OCI-LY3 (cell line): ENCODE data around the gene CSPG4.
"Not testable (repeated sequence)": the region's sequence is repeated elsewhere in the genome, so short reads cannot be mapped to it uniquely, and the experiment has no call there.

ENCODE experiments used
- H2AFZ ChIP-seq: fragments of 200-600, 300-600 bp; shearing (Covaris generic); 2 replicates; pipeline ENCODE4 v1.6.0; 2014; ENCODE audit warnings: antibody characterized with exemption, low read depth, low read length
- H3K27ac ChIP-seq: fragments of 200-600, 300-600 bp; sonication (generic); 2 replicates; pipeline ENCODE4 v1.5.1; 2014; ENCODE audit warnings: mild to moderate bottlenecking, low read length, moderate library complexity, mixed read lengths
- H3K27me3 ChIP-seq: fragments of 200-600, 300-600 bp; sonication (generic); 2 replicates; pipeline ENCODE4 v1.6.1; 2014; ENCODE audit warnings: low read depth, low read length, mixed read lengths
- H3K36me3 ChIP-seq: fragments of 200-600, 300-600 bp; sonication (generic); replicated peaks from 2 replicates; pipeline ENCODE3; 2014; ENCODE audit warnings: low read depth, low read length, mixed read lengths
- H3K4me1 ChIP-seq: fragments of 300-600, 200-600 bp; sonication (generic); 2 replicates; pipeline ENCODE4 v1.6.1; 2014; ENCODE audit warnings: low read length, mixed read lengths
- H3K4me2 ChIP-seq: fragments of 200-600, 300-600 bp; sonication (generic); 2 replicates; pipeline ENCODE4 v1.6.1; 2014; ENCODE audit warnings: low read length, mixed read lengths
- H3K4me3 ChIP-seq: fragments of 300-600, 200-600 bp; sonication (generic); 2 replicates; pipeline ENCODE4 v1.5.1; 2014; ENCODE audit warnings: antibody characterized with exemption, mild to moderate bottlenecking, low read length, moderate library complexity
- H3K79me2 ChIP-seq: fragments of 300-600, 200-600 bp; shearing (Covaris generic); 2 replicates; pipeline ENCODE4 v1.6.1; 2014; ENCODE audit warnings: mild to moderate bottlenecking, low read length, mixed read lengths
- H3K9ac ChIP-seq: fragments of 300-600, 200-600 bp; shearing (Covaris generic); 2 replicates; pipeline ENCODE4 v1.6.0; 2014; ENCODE audit warnings: mild to moderate bottlenecking, low read length, moderate library complexity
- H3K9me3 ChIP-seq: fragments of 200-600, 300-600 bp; shearing (Covaris generic); 2 replicates; pipeline ENCODE4 v1.6.1; 2014; ENCODE audit warnings: low read length, mixed read lengths; ENCODE audit not compliant: insufficient read depth
- H4K20me1 ChIP-seq: fragments of 200-600, 300-600 bp; sonication (generic); 2 replicates; pipeline ENCODE4 v1.6.1; 2016; ENCODE audit warnings: low read length, mixed read lengths; ENCODE audit not compliant: insufficient read depth
- CTCF ChIP-seq: fragments of 200-600, 300-600 bp; sonication (generic); IDR thresholded peaks from 2 replicates; pipeline ENCODE4 v1.5.1; 2014; ENCODE audit warnings: antibody characterized with exemption, low read length, low read depth
- EZH2phosphoT487 ChIP-seq: fragments of 200-600 bp; shearing (Covaris generic); IDR thresholded peaks from 2 replicates; pipeline ENCODE4 v1.6.1; 2018; ENCODE audit warnings: antibody characterized with exemption, mixed run types, low read depth

CSPG4 gene

GRCh38 chr15:75738014-75738646 lies 25.5 kb upstream of the CSPG4 start:
- H3K79me2 ChIP-seq, result no peaks in the 10 kb centered on the region
- H3K27me3 ChIP-seq, result no peaks in the 10 kb centered on the region
- no peaks in the 10 kb centered on the region for H3K36me3 ChIP-seq
- peaks cover 7% of the 10 kb centered on the region for H3K4me1 ChIP-seq
- H3K27ac ChIP-seq, result no peak overlapping the region
- H3K4me2 ChIP-seq, result peak overlapping the region; percentile 80
- H3K4me3 ChIP-seq, result peak overlapping the region; percentile 84
- peak overlapping the region; percentile 65 for H3K9ac ChIP-seq
- no peak for TF ChIP-seq EZH2phosphoT487
- peak overlapping the region; percentile 81; the same call in 1 of the 2 replicates for H2AFZ ChIP-seq
- H4K20me1 ChIP-seq, result no peaks in the 10 kb centered on the region
- no peaks in the 10 kb centered on the region for H3K9me3 ChIP-seq

- not testable (repeated sequence) for H3K9ac ChIP-seq, H2AFZ ChIP-seq, H3K9me3 ChIP-seq, H4K20me1 ChIP-seq, H3K36me3 ChIP-seq, H3K79me2 ChIP-seq, H3K27ac ChIP-seq, H3K27me3 ChIP-seq
- Histone ChIP-seq H3K4me1 (peaks cover 13% of the 10 kb centered on the region), H3K4me2 (peak overlapping the region; percentile 80), H3K4me3 (peak overlapping the region; percentile 84)
Observed at GRCh38 chr15:75737116-75738013, 24.7 kb upstream of the CSPG4 start.

- Histone ChIP-seq H3K9me3 (no peaks in the 10 kb centered on the region), H3K36me3 (no peaks in the 10 kb centered on the region), H3K27ac (no peak overlapping the region), H3K79me2 (no peaks in the 10 kb centered on the region), H3K9ac (no peak overlapping the region), H4K20me1 (no peaks in the 10 kb centered on the region), H3K4me3 (no peak overlapping the region), H2AFZ (no peak overlapping the region), H3K4me1 (peaks cover 16% of the 10 kb centered on the region), H3K27me3 (no peaks in the 10 kb centered on the region; the same call in 1 of the 2 replicates), H3K4me2 (no peak overlapping the region)
- TF ChIP-seq EZH2phosphoT487 (no peak), CTCF (no peak)
Observed at GRCh38 chr15:75736256-75736655, 23.6 kb upstream of the CSPG4 start.

- not testable (repeated sequence) for H3K4me3 ChIP-seq, H3K27ac ChIP-seq
- peaks cover 16% of the 10 kb centered on the region for H3K4me1 ChIP-seq
Observed at GRCh38 chr15:75734861-75735760, 22.5 kb upstream of the CSPG4 start.

GRCh38 chr15:75733761-75734651 lies 21.4 kb upstream of the CSPG4 start:
- Histone ChIP-seq H2AFZ (no peak overlapping the region), H4K20me1 (no peaks in the 10 kb centered on the region), H3K9ac (no peak overlapping the region), H3K4me1 (peaks cover 16% of the 10 kb centered on the region), H3K4me3 (no peak overlapping the region), H3K79me2 (no peaks in the 10 kb centered on the region), H3K27me3 (no peaks in the 10 kb centered on the region; the same call in 1 of the 2 replicates), H3K9me3 (no peaks in the 10 kb centered on the region), H3K4me2 (no peak overlapping the region), H3K27ac (no peak overlapping the region), H3K36me3 (no peaks in the 10 kb centered on the region)
- TF ChIP-seq CTCF (no peak), EZH2phosphoT487 (no peak)

More at GRCh38 chr15:75734861-75735760, 22.5 kb upstream of the CSPG4 start:
- not testable (repeated sequence) for H3K9me3 ChIP-seq, H3K36me3 ChIP-seq, H4K20me1 ChIP-seq, H3K79me2 ChIP-seq, H2AFZ ChIP-seq, H3K4me2 ChIP-seq, H3K27me3 ChIP-seq, H3K9ac ChIP-seq
